Prostate gland (tissue), 2 donors: ENCODE data around the gene PPP2R5E.

Experiments used
- POLR2A ChIP-seq: fragments of 450-650 bp; IDR thresholded peaks from one replicate; pipeline ENCODE4 v1.6.1; 2016; ENCODE audit warnings: antibody characterized with exemption, mild to moderate bottlenecking
- POLR2AphosphoS5 ChIP-seq: sonication (generic); formaldehyde crosslinking; IDR thresholded peaks from one replicate; pipeline ENCODE4 v1.6.1; 2017; ENCODE audit warnings: antibody characterized with exemption
- TF ChIP-seq, protein P1 (sequence below), 4 experiments: fragments of 200-600 bp in 2 of 4; fragments of 450-650 bp in 2 of 4; sonication (generic) in 2 of 4; IDR thresholded peaks; 1 replicate in 3 of 4; 2 replicates in 1 of 4; pipeline ENCODE4 v1.5.1; 2016 to 2019; ENCODE audit warnings: antibody characterized with exemption in 4 of 4, mild to moderate bottlenecking in 2 of 4, moderate library complexity in 2 of 4

GRCh38 chr14:63378444-63378843 lies 164.7 kb downstream of the PPP2R5E start:
- TF ChIP-seq, protein P1, sequence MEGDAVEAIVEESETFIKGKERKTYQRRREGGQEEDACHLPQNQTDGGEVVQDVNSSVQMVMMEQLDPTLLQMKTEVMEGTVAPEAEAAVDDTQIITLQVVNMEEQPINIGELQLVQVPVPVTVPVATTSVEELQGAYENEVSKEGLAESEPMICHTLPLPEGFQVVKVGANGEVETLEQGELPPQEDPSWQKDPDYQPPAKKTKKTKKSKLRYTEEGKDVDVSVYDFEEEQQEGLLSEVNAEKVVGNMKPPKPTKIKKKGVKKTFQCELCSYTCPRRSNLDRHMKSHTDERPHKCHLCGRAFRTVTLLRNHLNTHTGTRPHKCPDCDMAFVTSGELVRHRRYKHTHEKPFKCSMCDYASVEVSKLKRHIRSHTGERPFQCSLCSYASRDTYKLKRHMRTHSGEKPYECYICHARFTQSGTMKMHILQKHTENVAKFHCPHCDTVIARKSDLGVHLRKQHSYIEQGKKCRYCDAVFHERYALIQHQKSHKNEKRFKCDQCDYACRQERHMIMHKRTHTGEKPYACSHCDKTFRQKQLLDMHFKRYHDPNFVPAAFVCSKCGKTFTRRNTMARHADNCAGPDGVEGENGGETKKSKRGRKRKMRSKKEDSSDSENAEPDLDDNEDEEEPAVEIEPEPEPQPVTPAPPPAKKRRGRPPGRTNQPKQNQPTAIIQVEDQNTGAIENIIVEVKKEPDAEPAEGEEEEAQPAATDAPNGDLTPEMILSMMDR (IDR thresholded peaks at IDR 0.05) = no peak
- no peak for TF ChIP-seq POLR2A
- no peak for TF ChIP-seq POLR2AphosphoS5
